Retinal pigment epithelial cell (primary cell): ENCODE measurements around the gene MARCHF4.
"Not testable (repeated sequence)": the region's sequence is repeated elsewhere in the genome, so short reads cannot be mapped to it uniquely, and the experiment has no call there.

ENCODE experiments used
- DNase-seq: peaks from one replicate; pipeline ENCODE4 v3.0.0-alpha.2; 2010; ENCODE audit warnings: low read depth
- H3K4me3 ChIP-seq: 2 replicates; pipeline ENCODE4 v1.5.1; 2011; ENCODE audit warnings: mild to moderate bottlenecking, low read length, control low read depth, moderate library complexity
- CTCF ChIP-seq: conservative IDR thresholded peaks from 2 replicates; pipeline ENCODE4 v1.5.1; 2011; ENCODE audit warnings: low read depth, low read length, control low read depth, inconsistent platforms

The MARCHF4 gene

GRCh38 chr2:216389570-216389969, 17.3 kb upstream of the MARCHF4 start:
- H3K4me3 ChIP-seq = no peak overlapping the region
- no peak for DNase-seq
- TF ChIP-seq CTCF = no peak

GRCh38 chr2:216388046-216388884, 16.0 kb upstream of the MARCHF4 start:
- TF ChIP-seq CTCF = no peak
- no peak overlapping the region for H3K4me3 ChIP-seq
- no peak for DNase-seq

- DNase-seq = no peak
- no peak overlapping the region for H3K4me3 ChIP-seq
- no peak for TF ChIP-seq CTCF
These were observed 15.0 kb upstream of the MARCHF4 start for GRCh38 chr2:216387262-216387661.

- H3K4me3 ChIP-seq = no peak overlapping the region
- no peak for DNase-seq
- TF ChIP-seq CTCF = no peak
These were observed 13.2 kb upstream of the MARCHF4 start for GRCh38 chr2:216385478-216385877.

GRCh38 chr2:216384409-216384808, 12.1 kb upstream of the MARCHF4 start:
- H3K4me3 ChIP-seq, DNase-seq: not testable (repeated sequence)

- no peak for TF ChIP-seq CTCF
- no peak overlapping the region for H3K4me3 ChIP-seq
- no peak for DNase-seq
These were observed 7.7 kb upstream of the MARCHF4 start for GRCh38 chr2:216379977-216380376.

- no peak for DNase-seq
- TF ChIP-seq CTCF = no peak
- no peak overlapping the region for H3K4me3 ChIP-seq
These were observed 3.0 kb upstream of the MARCHF4 start for GRCh38 chr2:216375286-216375685.
